ENCODE data around the gene INS.

DNA sequence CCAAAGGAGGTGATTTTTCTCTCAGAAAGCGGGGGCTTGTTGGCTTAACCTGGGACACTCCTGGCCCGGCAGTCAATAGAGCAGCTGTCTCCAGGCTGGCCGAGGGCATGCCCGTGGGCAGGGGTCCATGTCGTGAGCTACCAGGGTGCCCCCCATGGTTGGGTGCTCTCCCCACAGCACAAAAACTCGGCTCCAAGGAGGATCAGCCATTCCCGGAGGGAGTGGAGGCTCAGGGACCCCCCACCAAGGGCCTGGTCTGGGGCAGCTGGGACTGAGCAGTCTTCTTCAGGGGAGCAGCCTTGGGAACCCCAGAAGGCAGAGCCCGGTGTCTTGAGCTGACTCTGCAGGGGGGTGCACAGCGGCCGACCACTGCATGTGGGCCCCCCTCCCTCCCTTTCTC is 31.4 kb upstream of the INS start:
- TF ChIP-seq, protein P1, sequence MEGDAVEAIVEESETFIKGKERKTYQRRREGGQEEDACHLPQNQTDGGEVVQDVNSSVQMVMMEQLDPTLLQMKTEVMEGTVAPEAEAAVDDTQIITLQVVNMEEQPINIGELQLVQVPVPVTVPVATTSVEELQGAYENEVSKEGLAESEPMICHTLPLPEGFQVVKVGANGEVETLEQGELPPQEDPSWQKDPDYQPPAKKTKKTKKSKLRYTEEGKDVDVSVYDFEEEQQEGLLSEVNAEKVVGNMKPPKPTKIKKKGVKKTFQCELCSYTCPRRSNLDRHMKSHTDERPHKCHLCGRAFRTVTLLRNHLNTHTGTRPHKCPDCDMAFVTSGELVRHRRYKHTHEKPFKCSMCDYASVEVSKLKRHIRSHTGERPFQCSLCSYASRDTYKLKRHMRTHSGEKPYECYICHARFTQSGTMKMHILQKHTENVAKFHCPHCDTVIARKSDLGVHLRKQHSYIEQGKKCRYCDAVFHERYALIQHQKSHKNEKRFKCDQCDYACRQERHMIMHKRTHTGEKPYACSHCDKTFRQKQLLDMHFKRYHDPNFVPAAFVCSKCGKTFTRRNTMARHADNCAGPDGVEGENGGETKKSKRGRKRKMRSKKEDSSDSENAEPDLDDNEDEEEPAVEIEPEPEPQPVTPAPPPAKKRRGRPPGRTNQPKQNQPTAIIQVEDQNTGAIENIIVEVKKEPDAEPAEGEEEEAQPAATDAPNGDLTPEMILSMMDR (IDR thresholded peaks at IDR 0.05; ENCODE audit: borderline replicate concordance, extremely low read depth, low read length, poor library complexity, severe bottlenecking) = no peak
- TF ChIP-seq EZH2 (IDR thresholded peaks at IDR 0.05; ENCODE audit: borderline replicate concordance, low read depth, low read length, severe bottlenecking) = no peak

Measured in DND-41 (cell line).